Measurements from ENCODE around the gene ANTXR2. TPM values are rescaled to one million over a fixed set of nuclear protein-coding genes. Genes with fewer than 3 reads are reported as not detected.

Gene ANTXR2
- polyA plus RNA-seq, 1 of the 3 experiments (the other 2 are of a cell fraction) = 48.8 TPM

DNA sequence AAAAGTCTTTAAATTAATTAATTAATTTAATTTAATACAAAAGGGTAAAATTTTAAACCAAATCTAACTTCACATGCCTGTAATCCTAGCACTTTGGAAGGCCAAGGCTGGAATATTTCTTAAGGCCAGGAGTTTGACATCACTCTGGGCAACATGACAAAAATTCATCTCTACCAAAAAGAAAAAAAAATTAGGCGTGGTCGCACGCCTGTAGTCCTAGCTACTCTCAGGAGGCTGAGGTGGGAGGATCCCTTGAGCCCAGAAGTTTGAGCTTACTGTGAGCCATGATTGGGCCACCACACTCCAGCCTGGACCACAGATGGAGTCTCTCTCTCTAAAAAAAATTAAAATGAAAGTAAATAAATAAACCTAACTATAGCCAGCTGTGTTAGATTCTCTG, 39.2 kb upstream of the ANTXR2 start (continued):
- no peak for TF ChIP-seq SMC3 (IDR thresholded peaks at IDR 0.05; ENCODE audit: low read depth, low read length)
- TF ChIP-seq, protein P1, sequence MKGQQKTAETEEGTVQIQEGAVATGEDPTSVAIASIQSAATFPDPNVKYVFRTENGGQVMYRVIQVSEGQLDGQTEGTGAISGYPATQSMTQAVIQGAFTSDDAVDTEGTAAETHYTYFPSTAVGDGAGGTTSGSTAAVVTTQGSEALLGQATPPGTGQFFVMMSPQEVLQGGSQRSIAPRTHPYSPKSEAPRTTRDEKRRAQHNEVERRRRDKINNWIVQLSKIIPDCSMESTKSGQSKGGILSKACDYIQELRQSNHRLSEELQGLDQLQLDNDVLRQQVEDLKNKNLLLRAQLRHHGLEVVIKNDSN (IDR thresholded peaks at IDR 0.05; ENCODE audit: borderline replicate concordance, low read depth) = no peak
- no peak for TF ChIP-seq NRF1 (IDR thresholded peaks at IDR 0.05; ENCODE audit: low read depth, low read length)
- TF ChIP-seq TAF1 (IDR thresholded peaks at IDR 0.05; ENCODE audit: borderline replicate concordance, low read depth, low read length) = no peak
- TF ChIP-seq FOXM1 (IDR thresholded peaks at IDR 0.05; ENCODE audit: low read depth) = no peak

DNA sequence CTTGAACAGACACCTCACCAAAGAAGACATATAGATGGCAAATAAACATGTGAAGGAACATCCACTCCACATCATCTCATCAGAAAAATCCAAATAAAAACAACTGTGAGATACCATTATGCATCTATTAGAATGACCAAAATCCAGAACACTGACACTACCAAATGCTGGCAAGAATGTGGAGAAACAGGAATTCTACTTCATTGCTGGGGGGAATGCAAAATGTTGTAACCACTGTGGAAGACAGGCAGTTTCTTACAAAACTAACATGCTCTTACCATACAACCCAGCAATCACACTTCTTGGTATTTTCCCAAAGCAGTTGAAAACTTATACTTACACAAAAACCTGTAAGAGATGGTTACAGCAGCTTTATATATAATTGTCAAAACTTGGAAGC, 38.2 kb upstream of the ANTXR2 start:
- Histone ChIP-seq H3K4me2 (no peak overlapping the region), H3K79me2 (ENCODE audit: insufficient read depth) (no peaks in the 10 kb centered on the region), H4K20me1 (ENCODE audit: insufficient read depth) (no peaks in the 10 kb centered on the region), H3F3A (replicated peaks; ENCODE audit: insufficient read depth) (no peaks in the 10 kb centered on the region), H3K9me2 (no peaks in the 10 kb centered on the region), H2AFZ (ENCODE audit: low read depth) (no peak overlapping the region), H3K4me3 (ENCODE audit: low read depth in 2 of 2, low read length in 1 of 2) (no peak overlapping the region), H3K27me3 (ENCODE audit: insufficient read depth) (no peaks in the 10 kb centered on the region), H3K27ac (ENCODE audit: low read depth in 2 of 2, low read length in 1 of 2) (no peak overlapping the region), H3K9ac (no peak overlapping the region), H3K4me1 (ENCODE audit: control insufficient read depth in 1 of 2, insufficient read depth in 2 of 2, low read depth in 1 of 2, low read length in 1 of 2) (no peaks in the 10 kb centered on the region), H3K36me3 (replicated peaks in 1 of 2; ENCODE audit: control insufficient read depth in 1 of 2, insufficient read depth in 2 of 2, low read length in 1 of 2) (peaks cover 0 to 8% of the 10 kb centered on the region in 2 experiments), H3K9me3 (peaks cover 23% of the 10 kb centered on the region)
- TF ChIP-seq GABPA (IDR thresholded peaks at IDR 0.05; ENCODE audit: low read depth) = no peak
- no peak for TF ChIP-seq FOSL2 (IDR thresholded peaks at IDR 0.05; ENCODE audit: borderline replicate concordance, low read depth)
- TF ChIP-seq, protein P1 (IDR thresholded peaks at IDR 0.05; ENCODE audit: borderline replicate concordance, low read depth) = no peak
- TF ChIP-seq, protein P2, sequence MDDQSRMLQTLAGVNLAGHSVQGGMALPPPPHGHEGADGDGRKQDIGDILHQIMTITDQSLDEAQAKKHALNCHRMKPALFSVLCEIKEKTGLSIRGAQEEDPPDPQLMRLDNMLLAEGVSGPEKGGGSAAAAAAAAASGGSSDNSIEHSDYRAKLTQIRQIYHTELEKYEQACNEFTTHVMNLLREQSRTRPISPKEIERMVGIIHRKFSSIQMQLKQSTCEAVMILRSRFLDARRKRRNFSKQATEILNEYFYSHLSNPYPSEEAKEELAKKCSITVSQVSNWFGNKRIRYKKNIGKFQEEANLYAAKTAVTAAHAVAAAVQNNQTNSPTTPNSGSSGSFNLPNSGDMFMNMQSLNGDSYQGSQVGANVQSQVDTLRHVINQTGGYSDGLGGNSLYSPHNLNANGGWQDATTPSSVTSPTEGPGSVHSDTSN (IDR thresholded peaks at IDR 0.05) = no peak
- TF ChIP-seq MEF2A (IDR thresholded peaks at IDR 0.05; ENCODE audit: borderline replicate concordance, low read depth) = no peak
- TF ChIP-seq, protein P3, sequence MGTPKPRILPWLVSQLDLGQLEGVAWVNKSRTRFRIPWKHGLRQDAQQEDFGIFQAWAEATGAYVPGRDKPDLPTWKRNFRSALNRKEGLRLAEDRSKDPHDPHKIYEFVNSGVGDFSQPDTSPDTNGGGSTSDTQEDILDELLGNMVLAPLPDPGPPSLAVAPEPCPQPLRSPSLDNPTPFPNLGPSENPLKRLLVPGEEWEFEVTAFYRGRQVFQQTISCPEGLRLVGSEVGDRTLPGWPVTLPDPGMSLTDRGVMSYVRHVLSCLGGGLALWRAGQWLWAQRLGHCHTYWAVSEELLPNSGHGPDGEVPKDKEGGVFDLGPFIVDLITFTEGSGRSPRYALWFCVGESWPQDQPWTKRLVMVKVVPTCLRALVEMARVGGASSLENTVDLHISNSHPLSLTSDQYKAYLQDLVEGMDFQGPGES (IDR thresholded peaks at IDR 0.05; ENCODE audit: low read depth, low read length) = no peak
- TF ChIP-seq POLR2AphosphoS5 (IDR thresholded peaks at IDR 0.05; ENCODE audit: low read depth, low read length) = no peak
- TF ChIP-seq SMC3 (IDR thresholded peaks at IDR 0.05; ENCODE audit: low read depth, low read length) = no peak
- no peak for TF ChIP-seq SIN3A (IDR thresholded peaks at IDR 0.05; ENCODE audit: borderline replicate concordance, low read depth, low read length)
- TF ChIP-seq EZH2phosphoT487 (IDR thresholded peaks at IDR 0.05; ENCODE audit: borderline replicate concordance, low read depth) = no peak
- no peak for TF ChIP-seq TAF1 (IDR thresholded peaks at IDR 0.05; ENCODE audit: borderline replicate concordance, low read depth, low read length)
- TF ChIP-seq, protein P4, sequence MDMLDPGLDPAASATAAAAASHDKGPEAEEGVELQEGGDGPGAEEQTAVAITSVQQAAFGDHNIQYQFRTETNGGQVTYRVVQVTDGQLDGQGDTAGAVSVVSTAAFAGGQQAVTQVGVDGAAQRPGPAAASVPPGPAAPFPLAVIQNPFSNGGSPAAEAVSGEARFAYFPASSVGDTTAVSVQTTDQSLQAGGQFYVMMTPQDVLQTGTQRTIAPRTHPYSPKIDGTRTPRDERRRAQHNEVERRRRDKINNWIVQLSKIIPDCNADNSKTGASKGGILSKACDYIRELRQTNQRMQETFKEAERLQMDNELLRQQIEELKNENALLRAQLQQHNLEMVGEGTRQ (IDR thresholded peaks at IDR 0.05; ENCODE audit: borderline replicate concordance, low read depth, low read length) = no peak
- TF ChIP-seq RCOR1 (IDR thresholded peaks at IDR 0.05; ENCODE audit: low read length) = no peak
- CTCF ChIA-PET = no interaction called here
- POLR2A ChIA-PET = no interaction called here
- DNase-seq = no peak
